Suprapubic skin (tissue), 4 donors: ENCODE results near the gene HSPE1. TPM values are rescaled to one million over a fixed set of nuclear protein-coding genes. Genes with fewer than 3 reads are reported as not detected.
"Not testable (repeated sequence)": the region's sequence is repeated elsewhere in the genome, so short reads cannot be mapped to it uniquely, and the experiment has no call there.

ENCODE experiments used
- DNase-seq, 2 donors: peaks; one replicate each; pipeline ENCODE4 v3.0.0-alpha.2; 2019; ENCODE audit warnings: low spot score in 2 of 2
- H3K27ac ChIP-seq: fragments of 200-600 bp; sonication (generic); one replicate; pipeline ENCODE4 v1.5.1; 2019
- H3K27me3 ChIP-seq: fragments of 200-600 bp; sonication (generic); one replicate; pipeline ENCODE4 v1.5.1; 2019
- H3K36me3 ChIP-seq: fragments of 200-600 bp; sonication (generic); one replicate; pipeline ENCODE4 v1.5.1; 2019
- H3K4me1 ChIP-seq: fragments of 200-600 bp; sonication (generic); one replicate; pipeline ENCODE4 v1.5.1; 2019
- H3K4me3 ChIP-seq: fragments of 200-600 bp; sonication (generic); one replicate; pipeline ENCODE4 v1.5.1; 2019; ENCODE audit warnings: mild to moderate bottlenecking
- H3K9me3 ChIP-seq: fragments of 200-600 bp; sonication (generic); one replicate; pipeline ENCODE4 v1.5.1; 2019
- CTCF ChIP-seq, 2 donors: fragments of 200-600 bp in 1 of 2; fragments of 450-650 bp in 1 of 2; sonication (generic) in 1 of 2; IDR thresholded peaks; one replicate each; pipeline ENCODE4 v1.5.1; 2016 to 2019; ENCODE audit warnings: antibody characterized with exemption in 2 of 2, mild to moderate bottlenecking in 1 of 2, moderate library complexity in 1 of 2
- EP300 ChIP-seq: sonication (generic); formaldehyde crosslinking; IDR thresholded peaks from one replicate; pipeline ENCODE4 v1.6.1; 2017; ENCODE audit warnings: antibody characterized with exemption
- POLR2A ChIP-seq, 2 donors: fragments of 450-650 bp; IDR thresholded peaks; one replicate each; pipeline ENCODE4 v1.6.1; 2017; ENCODE audit warnings: antibody characterized with exemption in 2 of 2, mild to moderate bottlenecking in 2 of 2, moderate library complexity in 2 of 2
- POLR2AphosphoS5 ChIP-seq, 3 donors: sonication (generic); formaldehyde crosslinking; IDR thresholded peaks; one replicate each; pipeline ENCODE4 v1.6.1; 2017; ENCODE audit warnings: antibody characterized with exemption in 3 of 3
- WGBS: methylation state at CpG from one replicate; pipeline ENCODE4 v1.1.5; 2018; 5-methylcytosine and 5-hydroxymethylcytosine counted together
- total RNA-seq, 4 donors: library from RNA; depleted of rRNA; stranded (reverse); fragments of >200 nt; gene quantifications; one replicate each; pipeline ENCODE4 v1.1.0, GENCODE V29; 2016

The HSPE1 gene
- total RNA-seq: 10 to 100 TPM; 50.0 to 86.8 (median 75.9) TPM

- DNase-seq: peak; percentile 97 to 98
- H3K4me1 ChIP-seq: peaks cover 54% of the 10 kb centered on the region
- WGBS: under 1% methylated on average over 38 of the region's 104 CpGs
- no peaks in the 10 kb centered on the region for H3K9me3 ChIP-seq
- H3K27me3 ChIP-seq: no peaks in the 10 kb centered on the region
- H3K27ac ChIP-seq: peak within 1 kb of the TSS; percentile 95
- TF ChIP-seq POLR2A (IDR thresholded peaks at IDR 0.05): peak; percentile 68 to 93
- peak in 1 of 2 donors; percentile 31 for TF ChIP-seq CTCF (IDR thresholded peaks at IDR 0.05)
- TF ChIP-seq POLR2AphosphoS5 (IDR thresholded peaks at IDR 0.05): peak; percentile 45 to 86 (median 59)
- peak; percentile 59 for TF ChIP-seq EP300
- peaks cover 33% of the 10 kb centered on the region for H3K36me3 ChIP-seq
- H3K4me3 ChIP-seq: peak within 1 kb of the TSS; percentile 83
These were observed at the start of gene HSPE1, which contains the start of gene HSPD1 for GRCh38 chr2:197499594-197500502. Gene HSPE1, plus strand, starts transcription at chr2:197500379. Its CDS starts 58 bp downstream, at chr2:197500437. Gene HSPD1, minus strand, starts transcription at chr2:197499840. Its CDS starts 992 bp downstream, at chr2:197498848.

- Histone ChIP-seq H3K9me3 (no peaks in the 10 kb centered on the region), H3K36me3 (no peaks in the 10 kb centered on the region), H3K27me3 (no peaks in the 10 kb centered on the region), H3K4me1 (peaks cover 19% of the 10 kb centered on the region), H3K4me3 (no peak overlapping the region), H3K27ac (no peak overlapping the region)
- DNase-seq: no peak
- WGBS: 90% methylated on average over 15 of the region's 25 CpGs
- TF ChIP-seq EP300: no peak
- TF ChIP-seq POLR2AphosphoS5 (IDR thresholded peaks at IDR 0.05): no peak
- no peak for TF ChIP-seq POLR2A (IDR thresholded peaks at IDR 0.05)
- TF ChIP-seq CTCF (IDR thresholded peaks at IDR 0.05): no peak
These were observed 49.7 kb upstream of the HSPE1 start for GRCh38 chr2:197450465-197450864.

- not testable (repeated sequence) for H3K4me3 ChIP-seq, DNase-seq, H3K27ac ChIP-seq, H3K36me3 ChIP-seq, H3K27me3 ChIP-seq, H3K9me3 ChIP-seq
- WGBS: 79% methylated on average over 6 of the region's 6 CpGs
- peaks cover 22% of the 10 kb centered on the region for H3K4me1 ChIP-seq
These were observed 49.2 kb upstream of the HSPE1 start for GRCh38 chr2:197450935-197451358.

- TF ChIP-seq POLR2A (IDR thresholded peaks at IDR 0.05): peak in 1 of 2 donors; percentile 66
- TF ChIP-seq EP300: no peak
- Histone ChIP-seq H3K4me3 (peak overlapping the region; percentile 73), H3K36me3 (no peaks in the 10 kb centered on the region), H3K27ac (peak overlapping the region; percentile 99), H3K27me3 (no peaks in the 10 kb centered on the region), H3K4me1 (peaks cover 31% of the 10 kb centered on the region), H3K9me3 (no peaks in the 10 kb centered on the region)
- no peak for DNase-seq
- 3% methylated on average over 11 of the region's 11 CpGs for WGBS
These were observed 47.4 kb upstream of the HSPE1 start for GRCh38 chr2:197452754-197453122.

- Histone ChIP-seq H3K9me3 (no peaks in the 10 kb centered on the region), H3K36me3 (no peaks in the 10 kb centered on the region), H3K4me3 (peak within 1 kb of the TSS; percentile 73), H3K4me1 (peaks cover 34% of the 10 kb centered on the region), H3K27ac (peak within 1 kb of the TSS; percentile 99), H3K27me3 (no peaks in the 10 kb centered on the region)
- TF ChIP-seq CTCF (IDR thresholded peaks at IDR 0.05) (peak in 1 of 2 donors; percentile 42), EP300 (no peak), POLR2AphosphoS5 (IDR thresholded peaks at IDR 0.05) (peak; percentile 61 to 83 (median 70)), POLR2A (IDR thresholded peaks at IDR 0.05) (peak; percentile 41 to 87)
- peak; percentile 100 for DNase-seq
- 0% methylated on average over 35 of the region's 70 CpGs for WGBS
These were observed 46.9 kb upstream of the HSPE1 start, which contains the start of gene COQ10B for GRCh38 chr2:197453123-197453913. Gene COQ10B, plus strand, starts transcription at chr2:197453552. Its CDS starts 9 bp downstream, at chr2:197453561.
